Measurements from ENCODE around the gene CEACAM6. TPM values are rescaled to one million over a fixed set of nuclear protein-coding genes. Genes with fewer than 3 reads are reported as not detected.

The CEACAM6 gene
- total and polyA plus RNA-seq, 9 donors = 0.07 to 0.84 (median 0.23) TPM; not detected in 4

DNA sequence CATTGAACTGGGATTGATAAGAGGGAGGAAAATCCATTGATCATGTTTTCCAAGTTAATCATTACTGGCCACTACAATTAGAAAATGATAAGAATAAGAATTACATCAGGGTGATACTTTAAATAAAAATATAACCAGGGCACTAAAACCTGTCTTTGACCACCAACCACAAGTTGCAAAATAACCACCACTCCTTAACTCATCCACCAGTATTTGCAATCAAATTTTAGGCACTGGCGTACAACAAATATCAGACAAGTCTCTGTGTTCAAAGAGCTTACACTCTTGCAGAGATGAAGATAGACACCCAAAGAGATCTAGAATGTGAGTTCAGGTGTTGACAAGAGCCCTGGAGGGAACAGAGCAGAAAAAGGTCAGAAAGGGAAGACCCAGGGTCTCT is 41.6 kb downstream of the CEACAM6 start:
- TF ChIP-seq, protein P1, sequence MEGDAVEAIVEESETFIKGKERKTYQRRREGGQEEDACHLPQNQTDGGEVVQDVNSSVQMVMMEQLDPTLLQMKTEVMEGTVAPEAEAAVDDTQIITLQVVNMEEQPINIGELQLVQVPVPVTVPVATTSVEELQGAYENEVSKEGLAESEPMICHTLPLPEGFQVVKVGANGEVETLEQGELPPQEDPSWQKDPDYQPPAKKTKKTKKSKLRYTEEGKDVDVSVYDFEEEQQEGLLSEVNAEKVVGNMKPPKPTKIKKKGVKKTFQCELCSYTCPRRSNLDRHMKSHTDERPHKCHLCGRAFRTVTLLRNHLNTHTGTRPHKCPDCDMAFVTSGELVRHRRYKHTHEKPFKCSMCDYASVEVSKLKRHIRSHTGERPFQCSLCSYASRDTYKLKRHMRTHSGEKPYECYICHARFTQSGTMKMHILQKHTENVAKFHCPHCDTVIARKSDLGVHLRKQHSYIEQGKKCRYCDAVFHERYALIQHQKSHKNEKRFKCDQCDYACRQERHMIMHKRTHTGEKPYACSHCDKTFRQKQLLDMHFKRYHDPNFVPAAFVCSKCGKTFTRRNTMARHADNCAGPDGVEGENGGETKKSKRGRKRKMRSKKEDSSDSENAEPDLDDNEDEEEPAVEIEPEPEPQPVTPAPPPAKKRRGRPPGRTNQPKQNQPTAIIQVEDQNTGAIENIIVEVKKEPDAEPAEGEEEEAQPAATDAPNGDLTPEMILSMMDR (IDR thresholded peaks at IDR 0.05) = no peak
- TF ChIP-seq EP300 (IDR thresholded peaks at IDR 0.05) (no peak), POLR2A (IDR thresholded peaks at IDR 0.05) (no peak)
- DNase-seq = no peak
- H3K9me3 ChIP-seq = no peaks in the 10 kb centered on the region
- 82 to 93% (median 89%) methylated on average over 1 of the region's 1 CpG for WGBS, 3 donors
- no peaks in the 10 kb centered on the region for H3K4me1 ChIP-seq (ENCODE audit: insufficient read depth)
- no peaks in the 10 kb centered on the region for H3K27me3 ChIP-seq
- no peak overlapping the region for H3K4me3 ChIP-seq
- no peaks in the 10 kb centered on the region for H3K36me3 ChIP-seq
- H3K27ac ChIP-seq = no peak overlapping the region
- intact Hi-C loops (cut with DNase I) = no loop called here

DNA sequence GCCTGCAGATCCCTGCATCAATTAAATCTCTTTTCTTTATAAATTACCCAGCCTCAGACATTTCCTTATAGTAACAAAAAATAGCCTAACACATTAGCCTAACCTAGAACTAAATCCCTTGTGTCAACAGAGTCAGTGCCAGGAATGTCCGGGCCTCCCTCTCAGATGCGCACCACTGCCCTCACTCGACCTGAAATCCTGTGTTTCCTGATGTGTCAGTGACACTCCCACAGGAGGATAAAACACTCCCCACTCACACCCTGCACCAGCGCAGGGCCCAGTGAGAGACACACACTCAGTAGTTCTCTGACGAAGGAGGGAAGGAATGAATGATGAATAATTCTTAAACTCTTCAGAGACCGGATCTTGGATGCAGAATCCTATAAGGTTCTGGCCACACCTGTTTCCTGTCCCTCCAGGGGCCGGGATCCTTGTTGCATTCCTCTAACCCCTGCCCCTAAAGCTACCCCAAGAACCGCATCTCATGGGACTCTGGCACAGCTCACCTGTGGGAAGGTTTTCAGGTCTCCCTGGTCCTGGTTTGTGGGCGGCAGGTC is 44.2 kb downstream of the CEACAM6 start:
- no peak for DNase-seq
- intact Hi-C loops (cut with DNase I) = no loop called here
- 51 to 60% (median 59%) methylated on average over 9 of the region's 9 CpGs for WGBS, 3 donors
- TF ChIP-seq POLR2A (IDR thresholded peaks at IDR 0.05) (no peak), EP300 (IDR thresholded peaks at IDR 0.05) (no peak)
- TF ChIP-seq, protein P1 (IDR thresholded peaks at IDR 0.05) = no peak
- no peaks in the 10 kb centered on the region for H3K36me3 ChIP-seq
- no peaks in the 10 kb centered on the region for H3K9me3 ChIP-seq
- no peak overlapping the region for H3K4me3 ChIP-seq
- H3K27me3 ChIP-seq = no peaks in the 10 kb centered on the region
- no peak overlapping the region for H3K27ac ChIP-seq
- H3K4me1 ChIP-seq (ENCODE audit: insufficient read depth) = no peaks in the 10 kb centered on the region

DNA sequence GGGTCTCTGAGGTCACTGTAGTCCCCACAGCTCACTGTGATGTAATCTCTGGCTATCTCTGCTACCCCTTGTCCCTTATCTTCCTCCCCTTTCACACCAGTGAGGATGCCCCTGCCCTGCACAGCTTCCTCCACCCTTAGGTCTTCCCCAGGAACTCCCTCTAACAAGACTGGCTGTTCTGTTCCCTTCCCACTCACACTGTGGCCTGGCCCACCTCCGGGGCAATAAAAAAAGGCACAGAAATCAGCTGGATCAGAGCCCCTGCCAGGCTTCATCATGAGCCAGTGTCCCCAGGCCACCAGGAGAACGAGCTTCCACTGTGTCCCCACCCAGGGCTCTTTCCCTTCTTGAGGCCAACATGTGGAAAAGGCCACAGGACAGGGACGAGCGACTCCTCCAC is 45.7 kb downstream of the CEACAM6 start:
- 59 to 74% (median 69%) methylated on average over 4 of the region's 4 CpGs for WGBS, 3 donors
- no peak for DNase-seq
- no peak for TF ChIP-seq POLR2A (IDR thresholded peaks at IDR 0.05)
- no peak for TF ChIP-seq EP300 (IDR thresholded peaks at IDR 0.05)
- TF ChIP-seq, protein P1 (IDR thresholded peaks at IDR 0.05) = no peak
- no peak overlapping the region for H3K27ac ChIP-seq
- no peaks in the 10 kb centered on the region for H3K4me1 ChIP-seq (ENCODE audit: insufficient read depth)
- no peak overlapping the region for H3K4me3 ChIP-seq
- H3K9me3 ChIP-seq = no peaks in the 10 kb centered on the region
- H3K36me3 ChIP-seq = no peaks in the 10 kb centered on the region
- intact Hi-C loops (cut with DNase I) = no loop called here
- no peaks in the 10 kb centered on the region for H3K27me3 ChIP-seq

DNA sequence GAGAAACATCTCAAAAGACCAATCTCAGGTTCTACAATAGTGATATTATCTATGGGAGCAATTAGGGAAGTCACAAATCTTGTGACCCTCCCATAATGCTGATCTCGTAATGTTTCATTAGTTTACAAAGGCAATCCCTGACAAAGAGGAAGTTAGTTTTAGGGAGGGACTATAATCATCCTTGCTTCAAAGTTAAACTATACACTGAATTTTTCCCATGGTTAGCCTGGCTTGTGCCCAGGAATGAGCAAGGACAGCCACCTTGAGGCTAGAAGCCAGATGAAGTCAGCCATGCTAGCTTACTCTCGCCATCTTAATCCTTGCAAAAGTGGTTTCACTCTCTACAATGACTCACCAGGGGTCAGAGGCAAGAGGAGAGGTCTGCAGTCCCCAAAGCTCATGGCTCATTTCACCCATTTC is 46.5 kb downstream of the CEACAM6 start:
- Histone ChIP-seq H3K27ac (no peak overlapping the region), H3K4me3 (no peak overlapping the region), H3K36me3 (no peaks in the 10 kb centered on the region), H3K27me3 (no peaks in the 10 kb centered on the region), H3K4me1 (ENCODE audit: insufficient read depth) (no peaks in the 10 kb centered on the region), H3K9me3 (no peaks in the 10 kb centered on the region)
- TF ChIP-seq, protein P1 (IDR thresholded peaks at IDR 0.05) = no peak
- no peak for TF ChIP-seq EP300 (IDR thresholded peaks at IDR 0.05)
- no peak for TF ChIP-seq POLR2A (IDR thresholded peaks at IDR 0.05)
- intact Hi-C loops (cut with DNase I) = no loop called here
- no peak for DNase-seq
- 38 to 46% (median 42%) methylated on average over 2 of the region's 2 CpGs for WGBS, 3 donors

Data from ovary (tissue), 9 donors.